ENCODE results near the gene ADPRM.
A peak's percentile ranks its signal among the peaks of the same experiment; 100 is the strongest.
"Not testable (repeated sequence)": the region's sequence is repeated elsewhere in the genome, so short reads cannot be mapped to it uniquely, and the experiment has no call there.

ADPRM gene

GRCh38 chr17:10699856-10700255 lies 2.5 kb downstream of the ADPRM start:
- no peak for DNase-seq (ENCODE audit: low spot score)

GRCh38 chr17:10702574-10702973 lies 5.2 kb downstream of the ADPRM start:
- no peak for DNase-seq (ENCODE audit: low spot score)

GRCh38 chr17:10705727-10706126 lies 8.3 kb downstream of the ADPRM start:
- DNase-seq (ENCODE audit: low spot score): no peak

DNA sequence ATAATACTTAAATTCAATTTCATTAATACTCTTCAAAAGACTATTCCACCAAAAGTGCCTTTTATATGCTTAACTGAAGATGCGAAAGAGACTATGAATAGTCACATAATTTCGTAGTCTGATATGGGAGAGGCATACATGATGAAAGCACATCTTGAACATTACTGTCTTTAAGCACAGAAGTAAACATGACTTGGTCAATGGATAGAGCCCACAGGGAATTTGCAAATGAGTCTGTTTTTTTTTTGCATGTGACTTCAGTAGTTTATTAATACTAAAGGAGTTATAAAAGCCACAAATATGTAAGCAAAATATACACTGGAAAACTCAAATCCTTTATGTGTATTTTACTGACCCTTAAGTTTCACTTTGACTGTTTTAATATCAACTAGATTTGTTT lies 15.9 kb downstream of the ADPRM start:
- no peak for DNase-seq (ENCODE audit: low spot score)

DNA sequence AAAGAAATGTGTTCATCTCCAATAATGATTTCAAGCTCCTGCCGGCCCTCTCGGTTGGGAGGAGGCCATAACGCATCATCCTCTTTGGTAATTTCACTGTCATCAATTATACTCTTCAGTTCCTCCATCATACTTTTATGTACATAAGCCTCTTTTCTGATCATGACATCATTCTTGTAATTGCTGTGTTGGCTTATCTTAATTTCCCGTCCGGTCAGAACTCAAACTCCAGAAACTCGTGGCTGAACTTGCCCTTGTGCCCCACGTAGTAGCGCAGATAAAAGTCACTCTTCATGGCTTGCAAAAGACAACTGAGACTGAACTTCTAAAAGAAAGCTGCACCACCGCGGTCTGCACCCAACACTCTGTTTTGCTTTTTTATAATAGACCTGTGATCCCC lies 18.8 kb downstream of the ADPRM start:
- DNase-seq (ENCODE audit: low spot score): no peak

GRCh38 chr17:10718547-10718946 lies 21.2 kb downstream of the ADPRM start:
- DNase-seq (ENCODE audit: low spot score): no peak

GRCh38 chr17:10724546-10725195 lies 27.3 kb downstream of the ADPRM start:
- no peak for DNase-seq (ENCODE audit: low spot score)

- no peak for DNase-seq (ENCODE audit: low spot score)
Observed at GRCh38 chr17:10725262-10725661, 27.9 kb downstream of the ADPRM start.

- no peak for DNase-seq (ENCODE audit: low spot score)
Observed at GRCh38 chr17:10726196-10726595, 28.8 kb downstream of the ADPRM start.

- DNase-seq (ENCODE audit: low spot score): no peak
Observed at GRCh38 chr17:10727192-10727591, 29.8 kb downstream of the ADPRM start.

- no peak for DNase-seq (ENCODE audit: low spot score)
Observed at GRCh38 chr17:10728331-10728892, 31.0 kb downstream of the ADPRM start.

GRCh38 chr17:10729334-10730193 lies 32.2 kb downstream of the ADPRM start, which contains the start of gene TMEM220:
TMEM220 (minus strand) TSS chr17:10730023; CDS start chr17:10729851, 172 bp downstream.
- no peak for DNase-seq (ENCODE audit: low spot score)

- DNase-seq (ENCODE audit: low spot score): not testable (repeated sequence)
Observed at GRCh38 chr17:10730247-10730646, 32.9 kb downstream of the ADPRM start.

DNA sequence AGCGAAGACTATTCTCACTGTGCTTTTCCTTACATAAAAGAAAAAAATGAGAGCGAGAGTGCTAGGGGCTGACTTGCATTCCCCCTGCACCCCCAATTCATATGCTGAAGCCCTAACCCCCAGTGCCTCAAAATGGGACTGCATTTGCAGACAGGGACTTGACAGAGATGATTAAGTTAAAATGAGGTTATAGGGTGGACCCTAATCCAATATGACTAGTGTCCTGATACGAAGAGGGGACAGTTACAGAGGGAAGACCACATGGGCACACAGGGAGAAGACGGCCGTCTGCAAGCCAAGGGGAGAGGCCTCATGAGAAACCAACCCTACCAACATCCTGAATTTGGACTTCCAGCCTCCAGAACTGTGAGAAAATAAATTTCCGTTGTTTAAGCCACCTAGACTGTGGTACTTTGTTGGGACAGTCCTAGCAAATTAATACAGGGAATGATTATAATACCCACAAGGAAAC lies 34.0 kb downstream of the ADPRM start:
- DNase-seq (ENCODE audit: low spot score): no peak

- not testable (repeated sequence) for DNase-seq (ENCODE audit: low spot score)
Observed at GRCh38 chr17:10732121-10732520, 34.7 kb downstream of the ADPRM start.

DNA sequence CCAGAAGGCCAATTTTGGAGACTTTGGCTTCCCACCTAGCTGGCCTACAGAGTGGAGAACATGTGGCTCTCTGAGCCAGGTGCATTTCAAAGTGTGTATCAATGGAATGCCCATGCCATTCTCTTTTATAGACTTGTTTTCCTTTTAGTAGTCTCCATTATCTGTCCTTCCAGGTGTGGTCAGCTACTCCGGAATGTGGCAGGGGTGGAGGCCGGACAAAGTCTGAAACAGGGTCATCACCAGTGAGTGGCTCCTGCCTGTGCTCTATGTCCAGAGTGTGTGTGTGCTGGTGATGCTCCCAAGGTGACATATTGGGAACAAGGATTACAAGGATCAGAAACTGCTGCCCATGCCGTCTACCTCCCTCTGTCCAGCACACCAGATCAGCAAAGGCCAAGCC lies 36.3 kb downstream of the ADPRM start:
- DNase-seq (ENCODE audit: low spot score): no peak

- DNase-seq (ENCODE audit: low spot score): no peak
Observed at GRCh38 chr17:10735251-10735650, 37.9 kb downstream of the ADPRM start.

GRCh38 chr17:10735821-10736220 lies 38.4 kb downstream of the ADPRM start:
- no peak for DNase-seq (ENCODE audit: low spot score)

DNA sequence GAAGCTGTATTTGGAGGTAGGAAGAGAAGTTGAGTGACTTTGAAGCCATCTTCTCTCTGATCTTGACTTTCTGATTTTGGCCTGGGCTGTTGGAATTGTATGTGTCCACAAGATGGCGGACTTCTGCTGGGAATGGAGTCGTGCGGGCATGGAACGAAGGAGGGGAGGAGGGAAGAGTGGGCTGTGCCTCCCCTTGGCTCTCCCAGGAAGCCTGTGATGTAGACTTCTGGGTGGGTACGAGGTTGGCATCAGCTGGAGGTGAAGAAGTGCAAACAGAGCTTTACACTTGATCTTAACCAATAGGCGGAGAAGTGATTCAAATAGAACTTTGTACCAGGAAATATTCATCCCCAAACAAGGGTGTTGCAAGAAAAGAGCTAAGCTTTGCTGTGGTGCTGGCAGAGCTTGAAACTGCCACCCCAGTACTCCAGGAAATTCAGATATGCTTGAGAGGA lies 39.8 kb downstream of the ADPRM start:
- DNase-seq (ENCODE audit: low spot score): peak; percentile 13

DNA sequence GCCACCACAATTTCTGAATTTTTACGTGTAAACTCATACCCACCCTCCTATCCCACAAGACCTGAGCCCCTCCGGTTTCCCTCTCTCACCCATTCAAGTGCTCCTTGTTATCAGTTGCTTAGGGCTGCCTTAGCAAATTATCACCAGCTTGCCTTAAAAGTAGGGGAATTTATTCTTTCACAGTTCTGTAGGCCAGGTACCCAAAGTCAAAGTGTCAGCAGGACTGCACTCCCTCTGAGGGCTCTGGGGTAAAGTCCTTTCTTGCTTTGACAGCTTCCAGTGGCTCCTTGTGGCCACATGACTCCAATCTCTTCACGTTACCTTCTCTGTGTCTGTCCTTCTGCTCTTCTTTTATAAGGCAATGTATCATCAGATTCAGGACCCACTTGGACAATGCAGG lies 40.3 kb downstream of the ADPRM start:
- DNase-seq (ENCODE audit: low spot score): no peak

GRCh38 chr17:10738521-10739258 lies 41.3 kb downstream of the ADPRM start:
- DNase-seq (ENCODE audit: low spot score): no peak

GRCh38 chr17:10739386-10739785 lies 42.0 kb downstream of the ADPRM start:
- DNase-seq (ENCODE audit: low spot score): no peak

All from NAMALWA (cell line).